H1 (cell line): ENCODE data around the gene ABHD17B. TPM values are rescaled to one million over a fixed set of nuclear protein-coding genes. Genes with fewer than 3 reads are reported as not detected.

Experiments used
- CTCF ChIA-PET: fragments of 300-600 bp; sonication (Branson Sonifier 250); formaldehyde crosslinking; loops from one replicate; lab custom pipeline; 2021; ENCODE audit not compliant: partially characterized antibody; lab: Charles Lee
- POLR2A ChIA-PET: fragments of 300-600 bp; sonication (Branson Sonifier 250); formaldehyde crosslinking; loops from one replicate; lab custom pipeline; 2021; ENCODE audit warnings: inconsistent platforms; ENCODE audit not compliant: partially characterized antibody; lab: Charles Lee
- DNase-seq, 2 experiments: peaks; one replicate each; pipeline versions ENCODE4 v3.0.0 to v3.0.0-alpha.2; 2010 to 2022; ENCODE audit warnings: low spot score in 2 of 2, low read depth in 1 of 2, mixed read lengths in 1 of 2
- FAIRE-seq: peaks from 2 replicates; lab custom pipeline; 2011; peaks lifted over from hg19 to GRCh38; lab: Jason Lieb, UNC
- H2AFZ ChIP-seq: 2 replicates; pipeline ENCODE4 v1.8.1; 2012; ENCODE audit warnings: low read length, inconsistent platforms
- H2AK5ac ChIP-seq: 2 replicates; pipeline ENCODE4 v1.6.1; 2013; ENCODE audit warnings: low read depth, low read length
- H2BK120ac ChIP-seq: replicated peaks from 2 replicates; pipeline ENCODE3; 2013; ENCODE audit warnings: low read depth, low read length, inconsistent platforms
- H2BK12ac ChIP-seq: 2 replicates; pipeline ENCODE4 v1.6.1; 2013; ENCODE audit warnings: low read depth, low read length
- H2BK15ac ChIP-seq: 2 replicates; pipeline ENCODE4 v1.6.1; 2013; ENCODE audit warnings: low read length
- H2BK20ac ChIP-seq: 2 replicates; pipeline ENCODE4 v1.6.1; 2013; ENCODE audit warnings: low read length
- H2BK5ac ChIP-seq: 2 replicates; pipeline ENCODE4 v1.6.1; 2013; ENCODE audit warnings: low read depth, low read length
- H3K14ac ChIP-seq: 2 replicates; pipeline ENCODE4 v1.6.1; 2013; ENCODE audit warnings: inconsistent platforms; ENCODE audit not compliant: insufficient read length
- H3K18ac ChIP-seq: 2 replicates; pipeline ENCODE4 v1.6.1; 2013; ENCODE audit warnings: low read length; ENCODE audit errors: extremely low read depth
- H3K23ac ChIP-seq: 2 replicates; pipeline ENCODE4 v1.6.1; 2013; ENCODE audit warnings: inconsistent platforms; ENCODE audit not compliant: insufficient read length
- H3K23me2 ChIP-seq: 2 replicates; pipeline ENCODE4 v1.6.1; 2013; ENCODE audit warnings: low read depth, low read length
- H3K27ac ChIP-seq: 2 replicates; pipeline ENCODE4 v1.6.1; 2011; ENCODE audit warnings: low read depth, low read length, inconsistent platforms
- H3K27me3 ChIP-seq, 4 experiments: replicated peaks in 1 of 4; 1 replicate in 1 of 4; 2 replicates in 3 of 4; pipeline versions ENCODE4 v1.6.1 to v1.8.1; 2011 to 2013; ENCODE audit warnings: low read length in 3 of 4, mild to moderate bottlenecking in 3 of 4, inconsistent platforms in 2 of 4, mixed read lengths in 2 of 4, moderate library complexity in 1 of 4; ENCODE audit not compliant: control insufficient read depth in 3 of 4, insufficient read depth in 3 of 4; ENCODE audit errors: extremely low read depth in 1 of 4
- H3K36me3 ChIP-seq, 4 experiments: 2 replicates each; pipeline versions ENCODE4 v1.6.1 to v1.8.1; 2011 to 2013; ENCODE audit warnings: mild to moderate bottlenecking in 4 of 4, low read length in 3 of 4, moderate library complexity in 2 of 4, control low read depth in 1 of 4, inconsistent platforms in 1 of 4; ENCODE audit not compliant: insufficient read depth in 4 of 4, control insufficient read depth in 2 of 4
- H3K4ac ChIP-seq: replicated peaks from 2 replicates; pipeline ENCODE3; 2013; ENCODE audit warnings: low read length, low read depth, mixed read lengths, inconsistent platforms; ENCODE audit not compliant: insufficient read length
- H3K4me1 ChIP-seq, 4 experiments: replicated peaks in 1 of 4; 1 replicate in 1 of 4; 2 replicates in 3 of 4; pipeline versions ENCODE4 v1.6.1 to v1.8.1; 2011 to 2013; ENCODE audit warnings: low read length in 3 of 4, inconsistent platforms in 2 of 4, mixed read lengths in 1 of 4; ENCODE audit not compliant: insufficient read depth in 4 of 4, control insufficient read depth in 3 of 4
- H3K4me2 ChIP-seq, 2 experiments: 2 replicates each; pipeline versions ENCODE4 v1.6.1 to v1.8.1; 2011 to 2013; ENCODE audit warnings: low read depth in 2 of 2, low read length in 2 of 2, control low read depth in 1 of 2, inconsistent platforms in 1 of 2, mild to moderate bottlenecking in 1 of 2; ENCODE audit not compliant: insufficient read depth in 1 of 2
- H3K4me3 ChIP-seq, 4 experiments: fragments of 200-600, 300-600 bp in 1 of 4; sonication (generic), shearing (Covaris generic), sonication (Bioruptor Twin) in 1 of 4; 2 replicates each; pipeline versions ENCODE4 v1.5.1 to v1.8.1; 2011 to 2016; ENCODE audit warnings: low read length in 4 of 4, low read depth in 3 of 4, control low read depth in 2 of 4, inconsistent platforms in 2 of 4, mild to moderate bottlenecking in 2 of 4, mixed read lengths in 1 of 4, moderate library complexity in 1 of 4; ENCODE audit not compliant: insufficient read depth in 2 of 4; ENCODE audit errors: extremely low read depth in 1 of 4
- H3K56ac ChIP-seq: replicated peaks from 2 replicates; pipeline ENCODE3; 2013; ENCODE audit warnings: low read depth, mild to moderate bottlenecking, mixed read lengths, low read length, inconsistent platforms; ENCODE audit not compliant: insufficient read length
- H3K79me1 ChIP-seq: 2 replicates; pipeline ENCODE4 v1.6.1; 2013; ENCODE audit warnings: low read depth, low read length, control low read depth
- H3K79me2 ChIP-seq, 2 experiments: 2 replicates each; pipeline versions ENCODE4 v1.6.1 to v1.8.1; 2012 to 2013; ENCODE audit warnings: low read length in 2 of 2, mild to moderate bottlenecking in 2 of 2, inconsistent platforms in 1 of 2; ENCODE audit not compliant: insufficient read depth in 2 of 2, control insufficient read depth in 1 of 2
- H3K9ac ChIP-seq, 4 experiments: replicated peaks in 1 of 4; 1 replicate in 1 of 4; 2 replicates in 3 of 4; pipeline versions ENCODE4 v1.6.1 to v1.8.1; 2011 to 2013; ENCODE audit warnings: low read depth in 3 of 4, low read length in 3 of 4, control low read depth in 2 of 4, mild to moderate bottlenecking in 2 of 4, moderate library complexity in 2 of 4, inconsistent platforms in 1 of 4; ENCODE audit errors: extremely low read depth in 1 of 4
- H3K9me3 ChIP-seq, 2 experiments: 2 replicates each; pipeline versions ENCODE4 v1.6.1 to v1.8.1; 2012 to 2013; ENCODE audit warnings: mild to moderate bottlenecking in 2 of 2, moderate library complexity in 2 of 2, control low read depth in 1 of 2, inconsistent platforms in 1 of 2, low read depth in 1 of 2, low read length in 1 of 2, mixed read lengths in 1 of 2; ENCODE audit not compliant: insufficient read depth in 2 of 2
- H4K20me1 ChIP-seq, 2 experiments: replicated peaks in 1 of 2; 2 replicates each; pipeline versions ENCODE3 to v1.8.1; 2011 to 2013; ENCODE audit warnings: inconsistent platforms in 2 of 2, low read length in 2 of 2, mild to moderate bottlenecking in 1 of 2; ENCODE audit not compliant: insufficient read depth in 2 of 2, control insufficient read depth in 1 of 2
- H4K5ac ChIP-seq: 2 replicates; pipeline ENCODE4 v1.6.1; 2013; ENCODE audit warnings: low read length, low read depth, mixed read lengths, inconsistent platforms; ENCODE audit not compliant: insufficient read length
- H4K8ac ChIP-seq: 2 replicates; pipeline ENCODE4 v1.8.0; 2013; ENCODE audit warnings: mild to moderate bottlenecking, moderate library complexity, low read length, inconsistent platforms; ENCODE audit not compliant: insufficient read depth; ENCODE audit errors: extremely low read depth
- H4K91ac ChIP-seq: replicated peaks from 2 replicates; pipeline ENCODE3; 2013; ENCODE audit warnings: low read length, mixed read lengths, inconsistent platforms; ENCODE audit not compliant: insufficient read length
- CEBPB ChIP-seq: IDR thresholded peaks from 2 replicates; pipeline ENCODE4 v1.6.1; 2012; ENCODE audit warnings: low read depth, low read length
- RAD21 ChIP-seq, 2 experiments: IDR thresholded peaks in 1 of 2; conservative IDR thresholded peaks in 1 of 2; 2 replicates each; pipeline ENCODE4 v1.6.1; 2011; ENCODE audit warnings: low read depth in 2 of 2, low read length in 2 of 2, improper control_type of control experiment in 1 of 2, inconsistent platforms in 1 of 2, mild to moderate bottlenecking in 1 of 2, moderate library complexity in 1 of 2
- RNF2 ChIP-seq: fragments of 200-900, 300-1000 bp; sonication (generic); IDR thresholded peaks from 2 replicates; pipeline ENCODE4 v1.7.1; 2016; ENCODE audit warnings: borderline replicate concordance, low read depth, mild to moderate bottlenecking, antibody characterized with exemption, low read length; ENCODE audit not compliant: poor library complexity, severe bottlenecking; ENCODE audit errors: missing control alignments
- WGBS, 2 experiments: shearing (Covaris generic) in 1 of 2; methylation state at CpG; one replicate each; pipeline versions ENCODE4 v1.1.6 to v1.1.7; 2013 to 2015; ENCODE audit warnings: low lambda C conversion rate in 2 of 2, mixed read lengths in 2 of 2, inconsistent platforms in 1 of 2, low coverage in 1 of 2, missing lambda C conversion rate in 1 of 2; ENCODE audit not compliant: insufficient replicate concordance in 2 of 2, insufficient coverage in 1 of 2, insufficient read length in 1 of 2; ENCODE audit errors: extremely low coverage in 1 of 2, missing lambda C conversion rate in 1 of 2; 5-methylcytosine and 5-hydroxymethylcytosine counted together
- polyA plus RNA-seq, 7 experiments: library from polyadenylated mRNA; depleted of rRNA in 3 of 7; stranded (reverse) in 5 of 7; unstranded in 2 of 7; fragments of >200 nt in 5 of 7; fragments of 200-250 nt in 2 of 7; gene quantifications; 1 replicate in 5 of 7; 2 replicates in 1 of 7; 4 replicates in 1 of 7; pipeline versions ENCODE4 v1.2.1 to v1.2.3, GENCODE V29; 2011 to 2013; ENCODE audit warnings: missing spikeins in 2 of 7, mixed read lengths in 2 of 7
- total RNA-seq: library from RNA; stranded (reverse); fragmentation: NEBNext Ultra II Directional; extraction: Animal tissue kit (Norgen Biotek cat#: 25700); gene quantifications from 2 replicates; pipeline ENCODE4 v1.2.1, GENCODE V29; 2021

Gene ABHD17B
- total and polyA plus RNA-seq, 2 of the 8 experiments (the other 6 are each of a cell fraction or from before 2014, with no cell fraction given): 37.2 to 60.8 TPM

DNA sequence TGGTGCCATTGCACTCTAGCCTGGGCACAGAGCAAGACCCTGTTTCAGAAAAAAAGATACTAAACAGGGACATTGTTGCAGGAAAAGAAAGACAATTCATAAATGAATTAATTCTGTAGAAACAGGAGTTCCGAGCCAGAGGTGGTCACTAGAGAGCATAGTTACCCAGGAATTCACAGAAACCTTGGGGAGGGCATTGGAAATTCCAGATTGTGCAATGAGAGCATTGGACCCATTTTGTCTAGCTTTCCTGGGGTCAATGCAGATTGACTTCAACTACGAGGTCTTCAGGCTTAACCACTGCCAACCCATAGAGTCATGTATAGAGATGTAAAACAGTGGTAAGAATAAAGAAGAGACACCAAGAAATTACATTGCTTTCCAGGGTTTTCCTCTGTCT lies 63.1 kb downstream of the ABHD17B start:
- FAIRE-seq: no peak
- Histone ChIP-seq H3K4ac (no peak overlapping the region), H4K20me1 (no peaks in the 10 kb centered on the region), H3K4me1 (no peaks in the 10 kb centered on the region), H3K36me3 (no peaks in the 10 kb centered on the region), H3K23me2 (no peaks in the 10 kb centered on the region), H4K5ac (no peak overlapping the region), H2AFZ (no peak overlapping the region), H3K27me3 (no peaks in the 10 kb centered on the region), H3K14ac (no peak overlapping the region), H2AK5ac (no peak overlapping the region), H3K9ac (no peak overlapping the region), H3K79me1 (no peaks in the 10 kb centered on the region), H3K4me2 (no peak overlapping the region), H3K79me2 (no peaks in the 10 kb centered on the region), H3K18ac (no peak overlapping the region), H3K23ac (no peak overlapping the region), H2BK20ac (no peak overlapping the region), H3K9me3 (no peaks in the 10 kb centered on the region), H2BK5ac (no peak overlapping the region), H4K8ac (no peak overlapping the region), H4K91ac (no peak overlapping the region), H3K56ac (no peak overlapping the region), H3K27ac (no peak overlapping the region), H2BK15ac (no peak overlapping the region), H2BK120ac (no peak overlapping the region), H2BK12ac (no peak overlapping the region), H3K4me3 (no peak overlapping the region)
- CTCF ChIA-PET: interaction anchor here (1.0 kb wide), 3 partner anchors 27 to 177 kb away, joined by 3 to 5 read pairs (median 3); no protein-coding TSS in a partner anchor
- POLR2A ChIA-PET: no interaction called here
- DNase-seq: no peak
- WGBS, 2 experiments: 86% methylated on average over 2 of the region's 2 CpGs; no CpG with 5 or more reads in 1 of the 2 experiments
- TF ChIP-seq CEBPB (peak; percentile 75), RAD21 (IDR thresholded peaks at IDR 0.05 in 1 of 2, conservative IDR thresholded peaks at IDR 0.05 in 1 of 2; ENCODE audit: low read depth in 2 of 2, low read length in 2 of 2) (peak in 1 of 2 experiments; percentile 10; a peak in 1 of 4 replicates), RNF2 (no peak)
- TF ChIP-seq, all 59 proteins: peak for 2
